Tongue (tissue), 2 donors: ENCODE data around the gene FARSA. TPM values are rescaled to one million over a fixed set of nuclear protein-coding genes. Genes with fewer than 3 reads are reported as not detected.
"Not testable (repeated sequence)": the region's sequence is repeated elsewhere in the genome, so short reads cannot be mapped to it uniquely, and the experiment has no call there.

Experiments
- DNase-seq: peaks from one replicate; pipeline ENCODE4 v3.0.0-alpha.2; 2015
- total RNA-seq: library from RNA; depleted of rRNA; stranded (reverse); fragments of >200 nt; gene quantifications from one replicate; pipeline ENCODE4 v1.2.3, GENCODE V29; 2014

Gene FARSA
- total RNA-seq, 1 donor from 2014 or later, result 36.9 TPM

DNA sequence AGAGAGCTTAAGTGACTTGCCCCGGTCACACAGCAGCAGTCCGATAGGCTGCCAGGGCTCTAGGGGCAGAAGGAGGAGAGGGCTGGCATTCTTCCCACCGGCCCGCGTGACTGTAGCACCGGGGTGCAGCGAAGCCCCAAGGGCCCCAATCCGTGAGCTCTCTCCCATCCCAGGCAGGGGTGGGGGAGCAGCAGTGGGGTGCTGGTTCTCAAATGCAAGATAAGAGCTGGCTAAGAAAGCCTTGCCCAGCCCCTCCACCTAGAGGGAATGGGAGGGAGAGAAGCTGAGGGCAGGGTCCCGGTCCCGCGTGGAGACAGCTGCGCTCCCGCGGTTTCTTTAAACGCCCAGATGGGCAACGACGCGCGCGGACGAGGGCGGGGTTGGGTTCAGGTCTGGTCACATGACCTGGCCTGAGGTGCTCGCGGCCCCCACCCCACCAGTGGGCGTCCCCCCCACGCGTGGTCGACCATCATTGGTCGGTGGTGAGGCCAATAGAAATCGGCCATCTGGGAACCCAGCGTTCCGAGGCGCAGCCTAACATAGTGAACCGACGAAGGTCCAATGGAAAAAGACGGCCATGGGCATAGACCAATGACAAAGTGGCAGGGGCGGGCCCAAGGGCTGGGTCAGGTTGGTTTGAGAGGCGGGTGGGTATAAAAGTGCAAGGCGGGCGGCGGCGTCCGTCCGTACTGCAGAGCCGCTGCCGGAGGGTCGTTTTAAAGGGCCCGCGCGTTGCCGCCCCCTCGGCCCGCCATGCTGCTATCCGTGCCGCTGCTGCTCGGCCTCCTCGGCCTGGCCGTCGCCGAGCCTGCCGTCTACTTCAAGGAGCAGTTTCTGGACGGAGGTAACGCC is 4.6 kb upstream of the FARSA start, which contains the start of gene CALR:
Gene CALR (plus strand): TSS at position 683 of the 852 bp plus-strand sequence. CDS start 71 bp downstream, at position 754.
- peak; percentile 100 for DNase-seq

DNA sequence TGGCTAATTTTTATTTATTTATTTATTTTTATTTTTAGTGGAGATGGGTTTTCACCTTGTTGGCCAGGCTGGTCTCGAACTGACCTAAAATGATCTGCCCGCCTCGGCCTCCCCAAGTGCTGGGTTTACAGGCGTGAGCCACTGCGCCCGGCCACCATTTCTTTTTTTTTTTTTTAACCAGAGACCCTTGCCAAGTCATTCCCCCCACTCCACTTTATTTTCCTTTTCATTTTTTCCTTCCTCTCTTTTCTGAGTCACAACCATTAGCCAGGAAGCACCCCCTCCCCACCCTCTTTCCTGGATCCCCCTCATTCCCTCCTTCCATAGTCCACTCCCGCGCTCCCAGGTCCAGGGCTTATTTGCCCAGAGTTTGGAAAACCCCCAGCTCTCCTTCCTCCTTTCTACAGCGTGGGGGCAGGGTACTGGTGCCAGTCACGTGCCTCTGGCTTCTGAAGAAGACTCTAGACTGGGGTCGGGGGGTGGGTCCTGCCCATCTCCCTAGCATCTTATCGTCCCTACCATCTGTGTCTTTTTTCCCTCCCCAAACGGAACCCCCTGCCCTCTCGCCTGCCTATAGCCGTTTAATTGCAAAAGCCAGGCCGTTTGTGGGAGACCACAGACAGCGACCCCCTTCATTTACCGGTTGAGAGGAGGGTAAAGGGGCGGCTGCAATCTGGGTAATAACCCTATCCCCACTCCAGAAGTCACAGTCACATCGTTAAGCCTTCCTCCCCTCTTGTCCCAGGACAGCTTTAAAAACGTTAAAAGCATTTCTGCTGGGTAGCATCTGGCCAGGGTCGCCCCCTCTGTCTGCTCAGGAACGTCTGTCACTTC is 3.8 kb upstream of the FARSA start:
- DNase-seq, result no peak

GRCh38 chr19:12936582-12936981 is 3.1 kb upstream of the FARSA start:
- no peak for DNase-seq

DNA sequence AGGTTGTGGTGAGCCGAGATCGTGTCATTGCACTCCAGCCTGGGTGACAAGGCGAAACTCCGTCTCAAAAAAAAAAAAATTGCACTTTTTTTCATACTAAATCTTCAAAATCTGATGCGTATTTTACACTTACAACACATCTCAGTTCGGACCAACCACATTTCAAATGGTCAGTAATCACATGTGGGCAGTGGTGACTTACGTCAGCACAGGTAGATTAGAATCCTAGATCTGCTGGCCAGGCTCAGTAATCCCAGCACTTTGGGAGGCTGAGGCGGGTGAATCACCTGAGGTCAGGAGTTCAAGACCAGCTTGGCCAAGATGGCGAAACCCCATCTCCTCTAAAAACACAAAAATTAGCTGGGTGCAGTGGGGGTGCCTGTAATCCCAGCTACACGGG is 1.6 kb upstream of the FARSA start:
- no peak for DNase-seq

- DNase-seq, result no peak
Measured at GRCh38 chr19:12932392-12933286, 872 bp downstream of the FARSA start.

- no peak for DNase-seq
Measured at GRCh38 chr19:12930002-12930645, 3.4 kb downstream of the FARSA start.

DNA sequence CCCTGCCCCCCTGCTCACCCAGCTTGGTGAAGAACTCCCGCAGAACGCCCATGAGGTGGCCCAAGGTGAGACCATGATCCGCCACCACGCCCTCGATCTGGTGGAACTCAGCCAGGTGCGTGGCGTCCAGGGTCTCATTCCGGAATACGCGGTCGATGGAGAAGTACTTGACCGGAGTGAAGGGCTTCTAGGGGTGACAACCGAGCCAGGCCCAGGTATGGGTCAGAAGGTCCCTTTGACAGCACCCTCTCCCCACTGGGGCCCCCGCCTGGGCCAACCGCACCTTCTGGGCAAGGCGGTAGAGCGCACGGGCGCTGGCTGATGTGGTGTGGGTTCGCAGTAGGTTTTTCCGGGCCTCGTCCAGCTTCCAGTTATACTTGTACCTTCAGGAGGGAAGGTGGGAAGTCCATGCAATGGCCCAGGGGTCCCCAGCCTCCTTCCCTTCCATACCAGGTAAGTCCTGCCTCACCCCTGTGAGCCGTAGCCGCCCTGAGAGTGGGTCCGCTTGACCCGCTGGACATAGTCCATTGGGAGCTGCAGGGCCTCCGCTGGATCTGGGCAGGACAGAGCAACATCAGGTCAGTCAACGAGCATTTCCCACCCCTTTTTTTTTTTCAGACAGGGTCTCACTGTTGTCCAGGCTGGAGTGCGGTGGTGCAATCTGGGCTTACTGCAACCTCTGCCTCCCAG is 8.7 kb downstream of the FARSA start:
- DNase-seq, result no peak

- DNase-seq, result no peak
Measured at GRCh38 chr19:12922959-12923358, 10.6 kb downstream of the FARSA start.

DNA sequence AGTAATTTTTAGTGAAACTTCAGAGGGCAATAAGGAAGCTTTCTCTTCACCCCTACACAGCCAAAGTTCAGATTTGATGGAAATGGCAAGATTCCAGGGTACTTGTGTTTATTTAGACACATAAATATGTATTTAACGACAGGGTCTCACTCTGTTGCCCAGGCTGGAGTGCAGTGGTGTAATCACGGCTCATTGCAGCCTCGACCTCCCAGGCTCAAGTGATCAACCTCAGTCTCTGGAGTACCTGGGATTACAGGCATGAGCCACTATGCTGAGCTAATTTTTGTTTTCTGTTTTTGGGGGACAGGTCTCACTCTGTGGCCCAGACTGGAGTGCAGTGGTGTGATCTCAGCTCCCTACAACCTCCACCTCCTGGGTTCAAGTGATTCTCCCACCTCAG is 12.5 kb downstream of the FARSA start:
- DNase-seq, result no peak

GRCh38 chr19:12918253-12918652 is 15.3 kb downstream of the FARSA start:
- no peak for DNase-seq

DNA sequence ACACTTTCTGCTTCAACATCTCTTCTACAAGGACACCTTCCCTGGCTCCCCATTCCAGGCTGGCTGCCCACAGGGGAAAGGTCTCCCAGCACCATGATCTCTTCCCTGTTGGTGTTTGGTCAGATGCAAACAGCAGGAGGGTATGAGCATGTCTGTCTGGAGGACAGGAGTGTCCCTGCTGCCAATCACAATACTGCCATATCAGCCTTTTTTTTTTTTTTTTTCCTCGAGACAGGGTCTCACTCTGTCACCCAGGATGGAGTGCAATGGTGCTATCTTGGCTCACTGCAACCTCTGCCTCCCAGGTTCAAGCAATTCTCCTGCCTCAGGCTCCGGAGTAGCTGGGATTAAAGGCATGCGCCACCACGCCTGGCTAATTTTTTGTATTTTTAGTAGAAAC is 17.7 kb downstream of the FARSA start:
- not testable (repeated sequence) for DNase-seq

DNA sequence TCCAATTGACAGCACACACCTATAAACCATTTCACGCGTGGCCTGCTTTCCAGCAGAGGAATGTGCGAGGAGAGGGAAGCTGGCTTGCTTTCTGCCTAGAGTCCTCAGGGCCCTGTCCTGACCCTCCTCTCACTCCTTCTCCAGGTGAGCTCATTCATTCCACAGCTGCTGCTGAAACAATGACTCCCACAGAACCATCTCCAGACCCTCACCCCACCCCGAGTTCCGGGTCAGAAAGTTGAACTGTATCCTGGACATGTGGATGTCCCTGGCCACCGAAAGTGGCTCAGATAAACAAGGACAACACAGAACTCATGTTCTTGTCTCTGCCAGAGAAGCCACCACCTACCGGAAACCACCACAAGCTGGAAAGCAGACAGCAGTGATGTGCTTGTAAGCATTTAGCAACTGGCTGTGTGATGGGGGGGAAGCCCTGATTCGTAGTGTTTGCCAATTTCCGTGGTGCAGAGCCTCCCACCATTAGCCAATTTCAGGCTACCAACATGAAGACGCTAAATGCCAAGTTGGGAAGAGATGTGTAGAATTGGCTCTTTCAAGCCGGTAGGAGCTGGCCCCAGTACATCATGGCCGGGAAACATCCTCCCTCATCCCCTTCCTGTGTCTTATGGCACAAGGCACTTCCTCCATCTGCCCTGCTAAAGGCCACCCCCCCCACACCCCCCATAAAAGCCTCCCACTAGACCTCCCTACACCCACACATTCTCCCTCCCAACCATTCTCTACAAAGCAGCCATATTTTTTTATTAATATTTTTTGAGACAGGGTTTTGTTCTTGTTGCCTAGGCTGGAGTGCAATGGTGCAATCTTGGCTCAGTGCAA is 19.4 kb downstream of the FARSA start:
- DNase-seq, result peak; percentile 69

- DNase-seq, result peak; percentile 97
Measured at GRCh38 chr19:12913011-12913561, 20.4 kb downstream of the FARSA start.

GRCh38 chr19:12912571-12912970 is 20.9 kb downstream of the FARSA start:
- no peak for DNase-seq

DNA sequence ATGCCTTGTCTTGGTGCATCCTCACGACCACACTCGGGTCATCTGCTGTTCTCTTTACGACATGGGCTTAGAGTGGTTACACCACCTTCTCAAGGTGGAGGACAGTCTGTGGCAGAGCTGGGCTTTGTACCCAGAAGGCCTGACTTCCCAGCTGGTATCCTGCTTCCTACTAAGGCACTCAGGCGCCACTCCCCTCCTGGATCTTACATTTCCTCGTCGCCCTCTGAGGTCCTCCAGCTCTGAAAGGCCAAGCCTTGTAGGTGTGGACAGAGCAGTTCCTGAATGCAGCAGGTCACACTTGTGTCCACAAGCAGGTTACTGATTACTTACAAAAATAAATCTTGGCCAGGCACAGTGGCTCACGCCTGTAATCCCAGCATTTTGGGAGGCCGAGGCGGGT is 26.3 kb downstream of the FARSA start:
- no peak for DNase-seq

- DNase-seq, result no peak
Measured at GRCh38 chr19:12899891-12900518, 33.5 kb downstream of the FARSA start.

DNA sequence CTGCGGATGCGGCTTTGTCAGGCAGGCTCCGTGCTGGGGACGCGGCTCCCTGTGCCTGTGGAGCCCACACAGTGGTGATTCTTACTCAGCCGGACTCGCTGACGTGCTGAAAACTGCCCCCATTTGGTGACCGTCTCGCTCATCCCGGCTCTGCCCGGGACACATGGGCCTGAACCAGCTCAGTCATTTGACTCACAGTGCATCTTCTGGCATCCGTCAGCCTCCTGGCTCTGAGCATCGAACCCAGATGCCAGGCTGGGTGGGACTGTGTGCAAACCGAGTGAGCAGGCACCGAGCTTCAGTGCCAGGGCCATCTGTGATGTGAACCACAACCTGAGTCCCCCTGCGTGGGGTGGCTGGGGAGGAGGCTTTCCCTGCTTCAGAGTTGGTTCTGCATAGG is 37.1 kb downstream of the FARSA start:
- DNase-seq, result no peak

DNA sequence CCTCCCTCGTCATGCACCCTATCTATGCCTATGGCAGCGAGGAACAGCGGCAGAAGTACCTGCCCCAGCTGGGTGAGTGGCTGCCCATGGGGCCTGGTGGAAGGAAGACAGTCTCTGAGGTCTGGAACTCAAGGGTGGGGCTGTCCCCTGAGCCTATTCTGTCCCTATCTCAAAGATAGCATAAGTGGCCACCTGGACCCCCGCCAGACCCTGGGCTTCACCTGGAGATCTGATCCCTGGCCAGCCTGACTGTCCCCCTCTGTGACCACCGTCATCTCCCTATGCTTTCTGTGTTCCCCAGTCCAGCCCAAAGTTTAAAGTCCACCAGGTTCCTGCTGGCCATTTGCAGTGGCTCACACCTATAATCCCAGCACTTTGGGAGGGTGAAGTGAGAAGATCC is 39.9 kb downstream of the FARSA start:
- DNase-seq, result no peak

GRCh38 chr19:12891553-12892021 is 41.9 kb downstream of the FARSA start:
- no peak for DNase-seq
